K562 (cell line): ENCODE results near the gene DGCR2. TPM values are rescaled to one million over a fixed set of nuclear protein-coding genes. Genes with fewer than 3 reads are reported as not detected.
A peak's percentile ranks its signal among the peaks of the same experiment; 100 is the strongest.

Source experiments
- CBFA2T3 ChIP-seq: fragments of 450-650 bp; IDR thresholded peaks from 2 replicates; pipeline ENCODE4 v1.6.1; 2017
- CSDE1 ChIP-seq, 2 experiments: fragments of 450-650 bp; IDR thresholded peaks; 2 replicates each; pipeline ENCODE4 v1.6.1; 2016; ENCODE audit warnings: mild to moderate bottlenecking in 1 of 2
- DMBX1 ChIP-seq: fragments of 250-450 bp; sonication (Bioruptor Pico); IDR thresholded peaks from 2 replicates; pipeline ENCODE4 v1.8.0; 2022; ENCODE audit warnings: inconsistent platforms, mild to moderate bottlenecking, moderate library complexity, borderline replicate concordance
- ETV1 ChIP-seq: fragments of 450-650 bp; conservative IDR thresholded peaks from 2 replicates; pipeline ENCODE4 v1.6.1; 2016; ENCODE audit warnings: missing genetic modification characterization, control low read depth, low read depth, missing compliant biosample characterization
- FOXA1 ChIP-seq: fragments of 450-650 bp; IDR thresholded peaks from 2 replicates; pipeline ENCODE4 v1.6.1; 2016; ENCODE audit warnings: mild to moderate bottlenecking, borderline replicate concordance
- HCFC1 ChIP-seq: IDR thresholded peaks from 2 replicates; pipeline ENCODE4 v1.6.1; 2012; ENCODE audit warnings: low read depth, low read length, improper control_type of control experiment
- HNRNPH1 ChIP-seq: fragments of 200-400 bp; formaldehyde crosslinking; optimal IDR thresholded peaks from 2 replicates; pipeline ENCODE3; 2017; ENCODE audit warnings: low read depth, mild to moderate bottlenecking, low read length, moderate library complexity
- IRF2 ChIP-seq: sonication (generic); formaldehyde crosslinking; IDR thresholded peaks from 2 replicates; pipeline ENCODE4 v1.8.1; 2022; ENCODE audit warnings: mild to moderate bottlenecking, missing genetic modification reagents
- POLR2AphosphoS5 ChIP-seq: IDR thresholded peaks from 2 replicates; pipeline ENCODE4 v1.6.1; 2011; ENCODE audit warnings: mild to moderate bottlenecking, low read depth, low read length, moderate library complexity; ENCODE audit not compliant: control insufficient read depth, insufficient read depth
- RBM14 ChIP-seq: fragments of 200-400 bp; formaldehyde crosslinking; IDR thresholded peaks from 2 replicates; pipeline ENCODE4 v1.6.1; 2018; ENCODE audit warnings: low read depth, mild to moderate bottlenecking, low read length, moderate library complexity, borderline replicate concordance; ENCODE audit not compliant: insufficient read depth
- RBM15 ChIP-seq: fragments of 200-400 bp; formaldehyde crosslinking; IDR thresholded peaks from 2 replicates; pipeline ENCODE4 v1.6.1; 2018; ENCODE audit warnings: mild to moderate bottlenecking, low read length, moderate library complexity; ENCODE audit not compliant: insufficient read depth
- RBM39 ChIP-seq: fragments of 200-400 bp; formaldehyde crosslinking; optimal IDR thresholded peaks from 2 replicates; pipeline ENCODE3; 2018; ENCODE audit warnings: low read depth, low read length
- SMAD3 ChIP-seq: fragments of 450-650 bp; formaldehyde crosslinking; conservative IDR thresholded peaks from 2 replicates; pipeline ENCODE4 v1.4.0; 2020; ENCODE audit warnings: mild to moderate bottlenecking
- SUPT5H ChIP-seq: fragments of 450-650 bp; IDR thresholded peaks from 2 replicates; pipeline ENCODE4 v1.6.1; 2016
- polyA plus RNA-seq, 8 experiments: library from polyadenylated mRNA; depleted of rRNA in 4 of 8; stranded (reverse) in 5 of 8; unstranded in 3 of 8; fragments of >200 nt; fragmentation: Nextera tagmentation in 2 of 8; fragmentation: Illumina TruSeq in 1 of 8; extraction: Ambion mirVana in 2 of 8; extraction: Trizol in 1 of 8; gene quantifications; 2 replicates each; pipeline versions ENCODE4 v1.2.1 to v1.2.3, GENCODE V29; 2011 to 2014; ENCODE audit warnings: inconsistent platforms in 1 of 8, missing spikeins in 1 of 8
- total RNA-seq, 7 experiments: library from RNA; depleted of rRNA in 6 of 7; stranded (reverse); fragments of >200 nt in 6 of 7; fragmentation: Illumina TruSeq in 2 of 7; extraction: Trizol in 2 of 7; gene quantifications; 2 replicates each; pipeline versions ENCODE4 v1.2.1 to v1.2.3, GENCODE V29; 2011 to 2021; ENCODE audit warnings: low replicate concordance in 1 of 7
- TF ChIP-seq, protein P1 (sequence below): sonication (generic); formaldehyde crosslinking; IDR thresholded peaks from 2 replicates; pipeline ENCODE4 v1.8.0; 2022; ENCODE audit warnings: mild to moderate bottlenecking, missing genetic modification reagents
- TF ChIP-seq, protein P2 (sequence below), 3 experiments: fragments of 200-800 bp in 1 of 3; fragments of 250-450 bp in 1 of 3; fragments of 450-650 bp in 1 of 3; sonication (Bioruptor Pico) in 1 of 3; sonication (Bioruptor generic) in 1 of 3; formaldehyde crosslinking in 1 of 3; IDR thresholded peaks; 2 replicates each; pipeline versions ENCODE4 v1.6.1 to v1.8.0; 2016 to 2022; ENCODE audit warnings: mild to moderate bottlenecking in 2 of 3, missing genetic modification characterization in 2 of 3, missing compliant biosample characterization in 1 of 3, moderate library complexity in 1 of 3
- TF ChIP-seq, protein P3 (sequence below): fragments of 250-450 bp; sonication (Bioruptor Pico); IDR thresholded peaks from 2 replicates; pipeline ENCODE4 v1.8.0; 2021; ENCODE audit warnings: moderate library complexity, mild to moderate bottlenecking, inconsistent platforms
- TF ChIP-seq, protein P4 (sequence below): sonication (generic); formaldehyde crosslinking; IDR thresholded peaks from 2 replicates; pipeline ENCODE4 v1.8.1; 2023; ENCODE audit warnings: mild to moderate bottlenecking, missing genetic modification reagents
- TF ChIP-seq, protein P5 (sequence below): fragments of 450-650 bp; IDR thresholded peaks from 2 replicates; pipeline ENCODE4 v1.7.0; 2016; ENCODE audit warnings: borderline replicate concordance

The DGCR2 gene
- total and polyA plus RNA-seq, 9 of the 15 experiments (the other 6 are each of a cell fraction or from before 2014, with no cell fraction given), result 0.69 to 101 (median 56.4) TPM

DNA sequence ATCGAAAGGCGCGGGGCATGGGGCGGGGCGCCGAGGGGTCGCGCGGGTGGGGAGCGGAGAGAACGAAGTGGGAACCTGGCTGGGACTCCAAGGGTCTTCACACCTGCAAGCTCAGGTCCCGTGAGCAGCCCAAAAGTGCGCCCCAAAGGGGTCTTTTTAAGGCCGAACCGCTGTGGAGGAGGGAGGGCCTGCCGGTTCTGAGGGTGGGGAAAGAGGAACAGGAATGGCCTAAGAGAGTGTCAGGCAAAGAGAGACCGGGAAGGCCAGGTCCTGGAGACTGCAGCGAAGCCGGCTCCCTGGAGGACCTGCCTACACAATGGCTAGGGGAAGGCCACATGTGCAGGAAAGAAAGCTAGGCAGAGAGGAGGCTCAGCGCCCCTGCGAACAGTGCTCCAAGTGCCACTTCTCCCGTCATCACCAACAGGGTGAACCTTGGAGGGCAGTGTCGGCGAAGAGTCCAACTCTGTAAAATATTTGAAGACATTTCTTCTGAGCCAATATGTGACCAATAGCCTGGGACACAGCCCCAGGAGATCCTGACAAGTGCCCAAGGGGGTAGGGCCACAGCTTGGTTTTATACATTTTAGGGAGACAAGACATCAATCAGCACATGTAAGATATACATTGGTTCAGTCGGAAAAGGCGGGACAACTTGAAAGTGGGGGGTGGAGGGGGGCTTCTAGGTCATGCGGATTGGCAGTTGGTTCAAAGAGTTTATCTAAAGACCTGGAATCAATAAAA lies 710 bp upstream of the DGCR2 start (continued):
- TF ChIP-seq IRF2 (CRISPR knock-in tag) (no peak), FOXA1 (no peak), SMAD3 (CRISPR knock-in tag) (peak; percentile 59; the same call in 1 of the 2 replicates), RBM15 (no peak), POLR2AphosphoS5 (no peak), ETV1 (tag) (no peak), CBFA2T3 (no peak), DMBX1 (no peak), CSDE1 (IDR thresholded peaks at IDR 0.05) (no peak), RBM14 (no peak), RBM39 (no peak), HCFC1 (no peak), HNRNPH1 (no peak), SUPT5H (no peak)
- TF ChIP-seq, protein P1, sequence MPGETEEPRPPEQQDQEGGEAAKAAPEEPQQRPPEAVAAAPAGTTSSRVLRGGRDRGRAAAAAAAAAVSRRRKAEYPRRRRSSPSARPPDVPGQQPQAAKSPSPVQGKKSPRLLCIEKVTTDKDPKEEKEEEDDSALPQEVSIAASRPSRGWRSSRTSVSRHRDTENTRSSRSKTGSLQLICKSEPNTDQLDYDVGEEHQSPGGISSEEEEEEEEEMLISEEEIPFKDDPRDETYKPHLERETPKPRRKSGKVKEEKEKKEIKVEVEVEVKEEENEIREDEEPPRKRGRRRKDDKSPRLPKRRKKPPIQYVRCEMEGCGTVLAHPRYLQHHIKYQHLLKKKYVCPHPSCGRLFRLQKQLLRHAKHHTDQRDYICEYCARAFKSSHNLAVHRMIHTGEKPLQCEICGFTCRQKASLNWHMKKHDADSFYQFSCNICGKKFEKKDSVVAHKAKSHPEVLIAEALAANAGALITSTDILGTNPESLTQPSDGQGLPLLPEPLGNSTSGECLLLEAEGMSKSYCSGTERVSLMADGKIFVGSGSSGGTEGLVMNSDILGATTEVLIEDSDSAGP (CRISPR knock-in tag), result no peak
- TF ChIP-seq, protein P2, sequence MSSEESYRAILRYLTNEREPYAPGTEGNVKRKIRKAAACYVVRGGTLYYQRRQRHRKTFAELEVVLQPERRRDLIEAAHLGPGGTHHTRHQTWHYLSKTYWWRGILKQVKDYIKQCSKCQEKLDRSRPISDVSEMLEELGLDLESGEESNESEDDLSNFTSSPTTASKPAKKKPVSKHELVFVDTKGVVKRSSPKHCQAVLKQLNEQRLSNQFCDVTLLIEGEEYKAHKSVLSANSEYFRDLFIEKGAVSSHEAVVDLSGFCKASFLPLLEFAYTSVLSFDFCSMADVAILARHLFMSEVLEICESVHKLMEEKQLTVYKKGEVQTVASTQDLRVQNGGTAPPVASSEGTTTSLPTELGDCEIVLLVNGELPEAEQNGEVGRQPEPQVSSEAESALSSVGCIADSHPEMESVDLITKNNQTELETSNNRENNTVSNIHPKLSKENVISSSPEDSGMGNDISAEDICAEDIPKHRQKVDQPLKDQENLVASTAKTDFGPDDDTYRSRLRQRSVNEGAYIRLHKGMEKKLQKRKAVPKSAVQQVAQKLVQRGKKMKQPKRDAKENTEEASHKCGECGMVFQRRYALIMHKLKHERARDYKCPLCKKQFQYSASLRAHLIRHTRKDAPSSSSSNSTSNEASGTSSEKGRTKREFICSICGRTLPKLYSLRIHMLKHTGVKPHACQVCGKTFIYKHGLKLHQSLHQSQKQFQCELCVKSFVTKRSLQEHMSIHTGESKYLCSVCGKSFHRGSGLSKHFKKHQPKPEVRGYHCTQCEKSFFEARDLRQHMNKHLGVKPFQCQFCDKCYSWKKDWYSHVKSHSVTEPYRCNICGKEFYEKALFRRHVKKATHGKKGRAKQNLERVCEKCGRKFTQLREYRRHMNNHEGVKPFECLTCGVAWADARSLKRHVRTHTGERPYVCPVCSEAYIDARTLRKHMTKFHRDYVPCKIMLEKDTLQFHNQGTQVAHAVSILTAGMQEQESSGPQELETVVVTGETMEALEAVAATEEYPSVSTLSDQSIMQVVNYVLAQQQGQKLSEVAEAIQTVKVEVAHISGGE (CRISPR knock-in tag; IDR thresholded peaks at IDR 0.05), result no peak
- TF ChIP-seq, protein P3, sequence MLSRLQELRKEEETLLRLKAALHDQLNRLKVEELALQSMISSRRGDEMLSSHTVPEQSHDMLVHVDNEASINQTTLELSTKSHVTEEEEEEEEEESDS (CRISPR knock-in tag), result no peak
- TF ChIP-seq, protein P4, sequence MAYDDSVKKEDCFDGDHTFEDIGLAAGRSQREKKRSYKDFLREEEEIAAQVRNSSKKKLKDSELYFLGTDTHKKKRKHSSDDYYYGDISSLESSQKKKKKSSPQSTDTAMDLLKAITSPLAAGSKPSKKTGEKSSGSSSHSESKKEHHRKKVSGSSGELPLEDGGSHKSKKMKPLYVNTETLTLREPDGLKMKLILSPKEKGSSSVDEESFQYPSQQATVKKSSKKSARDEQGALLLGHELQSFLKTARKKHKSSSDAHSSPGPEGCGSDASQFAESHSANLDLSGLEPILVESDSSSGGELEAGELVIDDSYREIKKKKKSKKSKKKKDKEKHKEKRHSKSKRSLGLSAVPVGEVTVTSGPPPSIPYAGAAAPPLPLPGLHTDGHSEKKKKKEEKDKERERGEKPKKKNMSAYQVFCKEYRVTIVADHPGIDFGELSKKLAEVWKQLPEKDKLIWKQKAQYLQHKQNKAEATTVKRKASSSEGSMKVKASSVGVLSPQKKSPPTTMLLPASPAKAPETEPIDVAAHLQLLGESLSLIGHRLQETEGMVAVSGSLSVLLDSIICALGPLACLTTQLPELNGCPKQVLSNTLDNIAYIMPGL, result no peak
- TF ChIP-seq, protein P5, sequence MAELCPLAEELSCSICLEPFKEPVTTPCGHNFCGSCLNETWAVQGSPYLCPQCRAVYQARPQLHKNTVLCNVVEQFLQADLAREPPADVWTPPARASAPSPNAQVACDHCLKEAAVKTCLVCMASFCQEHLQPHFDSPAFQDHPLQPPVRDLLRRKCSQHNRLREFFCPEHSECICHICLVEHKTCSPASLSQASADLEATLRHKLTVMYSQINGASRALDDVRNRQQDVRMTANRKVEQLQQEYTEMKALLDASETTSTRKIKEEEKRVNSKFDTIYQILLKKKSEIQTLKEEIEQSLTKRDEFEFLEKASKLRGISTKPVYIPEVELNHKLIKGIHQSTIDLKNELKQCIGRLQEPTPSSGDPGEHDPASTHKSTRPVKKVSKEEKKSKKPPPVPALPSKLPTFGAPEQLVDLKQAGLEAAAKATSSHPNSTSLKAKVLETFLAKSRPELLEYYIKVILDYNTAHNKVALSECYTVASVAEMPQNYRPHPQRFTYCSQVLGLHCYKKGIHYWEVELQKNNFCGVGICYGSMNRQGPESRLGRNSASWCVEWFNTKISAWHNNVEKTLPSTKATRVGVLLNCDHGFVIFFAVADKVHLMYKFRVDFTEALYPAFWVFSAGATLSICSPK, result no peak; the same call in 1 of the 2 replicates
